Endothelial cell of hepatic sinusoid (primary cell): ENCODE results near the gene PRODH.
"Not testable (repeated sequence)": the region's sequence is repeated elsewhere in the genome, so short reads cannot be mapped to it uniquely, and the experiment has no call there.

Experiments
- in situ Hi-C: cut with HindIII; loops from 2 replicates; pipeline ENCODE4 v1.10.0; 2017; ENCODE audit warnings: low sequenced_read_pairs

PRODH gene, protein sequence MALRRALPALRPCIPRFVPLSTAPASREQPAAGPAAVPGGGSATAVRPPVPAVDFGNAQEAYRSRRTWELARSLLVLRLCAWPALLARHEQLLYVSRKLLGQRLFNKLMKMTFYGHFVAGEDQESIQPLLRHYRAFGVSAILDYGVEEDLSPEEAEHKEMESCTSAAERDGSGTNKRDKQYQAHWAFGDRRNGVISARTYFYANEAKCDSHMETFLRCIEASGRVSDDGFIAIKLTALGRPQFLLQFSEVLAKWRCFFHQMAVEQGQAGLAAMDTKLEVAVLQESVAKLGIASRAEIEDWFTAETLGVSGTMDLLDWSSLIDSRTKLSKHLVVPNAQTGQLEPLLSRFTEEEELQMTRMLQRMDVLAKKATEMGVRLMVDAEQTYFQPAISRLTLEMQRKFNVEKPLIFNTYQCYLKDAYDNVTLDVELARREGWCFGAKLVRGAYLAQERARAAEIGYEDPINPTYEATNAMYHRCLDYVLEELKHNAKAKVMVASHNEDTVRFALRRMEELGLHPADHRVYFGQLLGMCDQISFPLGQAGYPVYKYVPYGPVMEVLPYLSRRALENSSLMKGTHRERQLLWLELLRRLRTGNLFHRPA

GRCh38 chr22:18935889-18936529, at the start of gene PRODH:
Gene PRODH (minus strand): TSS chr22:18936293. CDS start chr22:18936287, 6 bp downstream.
- in situ Hi-C loops: no loop called here

DNA sequence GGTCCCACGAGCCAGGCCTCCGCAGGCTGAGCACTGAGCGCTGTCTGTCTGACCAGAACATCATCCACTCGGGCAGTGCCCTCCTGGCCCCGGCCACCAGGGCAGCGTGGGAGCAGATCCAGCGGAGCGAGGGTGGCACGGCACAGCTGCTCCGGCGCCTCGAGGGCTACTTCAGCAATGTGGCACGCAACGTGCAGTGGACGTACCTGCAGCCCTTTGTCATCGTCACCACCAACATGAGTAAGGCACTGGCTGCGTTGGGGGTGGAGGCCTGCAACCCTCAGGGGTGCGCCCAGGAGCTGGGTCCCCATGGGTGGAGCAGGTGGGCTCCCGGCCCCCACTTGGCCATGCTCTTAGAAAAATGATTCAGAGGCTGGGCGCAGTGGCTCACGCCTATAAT, 49.7 kb upstream of the PRODH start:
- in situ Hi-C loops: no loop called here

DNA sequence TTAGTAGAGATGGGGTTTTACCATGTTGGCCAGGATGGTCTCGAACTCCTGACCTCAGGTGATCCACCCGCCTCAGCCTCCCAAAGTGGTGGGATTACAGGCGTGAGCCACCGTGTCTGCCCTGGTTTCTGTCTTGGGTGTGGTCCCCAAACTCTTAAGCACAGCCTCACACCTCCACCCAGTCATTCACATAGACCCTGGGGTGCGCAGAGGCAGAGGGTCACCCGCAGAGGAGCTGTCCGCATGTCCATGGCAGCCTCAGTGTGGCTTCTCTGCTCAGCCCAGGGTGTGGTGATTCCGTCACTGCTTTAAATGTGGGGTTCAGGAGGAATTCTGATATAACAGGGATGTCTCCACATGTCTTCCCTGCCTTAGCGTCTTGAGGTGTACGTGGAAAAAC, 48.5 kb upstream of the PRODH start:
- in situ Hi-C loops: no loop called here

DNA sequence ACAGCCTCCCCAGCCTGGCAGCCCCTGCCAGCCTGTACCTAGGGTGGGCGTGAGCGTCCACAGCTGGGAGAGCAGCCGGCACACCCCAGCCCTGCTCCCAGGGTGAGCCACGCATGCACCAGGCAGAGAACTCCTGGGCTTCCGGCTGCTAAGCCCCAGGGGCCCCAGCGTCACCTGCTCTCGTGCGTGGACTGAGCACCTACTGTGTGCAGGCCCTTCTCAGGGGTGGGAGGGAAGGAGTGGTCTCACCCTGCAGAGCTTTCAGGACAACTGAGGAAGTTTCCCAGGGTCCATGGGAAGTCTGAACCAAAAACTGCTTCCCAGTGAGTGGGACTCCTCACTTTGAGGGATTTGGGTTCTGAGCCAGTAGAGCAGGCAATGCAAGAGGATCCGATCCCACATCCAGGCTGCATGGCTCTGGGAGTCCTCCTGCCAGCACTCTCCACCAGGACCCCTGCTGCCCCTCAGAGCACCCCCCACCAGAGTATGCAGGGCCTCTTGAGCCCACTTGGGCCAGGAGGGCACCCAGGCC, 47.1 kb upstream of the PRODH start:
- in situ Hi-C loops: no loop called here

DNA sequence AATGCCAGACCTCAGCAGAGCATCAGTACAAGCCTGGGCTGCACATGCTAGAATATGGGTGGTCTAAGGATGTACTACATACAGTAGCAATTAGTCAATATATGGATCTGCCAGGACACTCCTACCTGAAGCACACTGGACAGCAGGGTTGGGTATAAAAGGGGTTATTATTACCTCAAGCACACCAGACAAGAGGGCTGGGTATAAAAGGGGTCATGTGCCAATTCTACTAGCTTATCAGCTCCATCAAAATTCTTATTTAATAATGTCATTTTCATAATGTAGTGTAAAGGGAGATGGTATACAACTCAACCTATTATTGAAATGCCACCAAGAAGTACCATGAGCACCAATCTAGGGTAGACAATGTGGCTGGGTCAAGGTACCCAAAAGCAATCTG, 44.7 kb upstream of the PRODH start:
- in situ Hi-C loops: no loop called here

GRCh38 chr22:18979957-18980356, 43.9 kb upstream of the PRODH start:
- in situ Hi-C loops: no loop called here

DNA sequence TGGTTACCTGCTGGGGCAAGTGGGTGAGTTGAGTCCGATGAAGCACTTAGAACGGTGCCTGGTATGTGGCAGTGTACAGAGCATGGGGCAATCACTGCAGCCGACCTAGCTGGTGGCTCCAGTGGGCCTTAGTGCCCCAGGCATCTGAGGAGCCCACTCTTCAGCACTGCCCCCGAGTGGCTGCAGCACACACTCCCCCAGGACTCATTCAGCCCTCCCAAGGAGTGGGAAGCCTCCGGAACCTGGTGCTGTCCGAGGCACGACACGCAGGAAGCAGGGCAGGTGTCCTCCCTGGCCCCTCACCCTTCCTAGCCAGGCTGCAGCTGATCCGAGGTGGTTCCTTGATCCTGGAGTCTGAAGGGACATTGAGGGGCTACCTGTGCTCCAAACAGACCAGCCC, 42.4 kb upstream of the PRODH start:
- in situ Hi-C loops: no loop called here

DNA sequence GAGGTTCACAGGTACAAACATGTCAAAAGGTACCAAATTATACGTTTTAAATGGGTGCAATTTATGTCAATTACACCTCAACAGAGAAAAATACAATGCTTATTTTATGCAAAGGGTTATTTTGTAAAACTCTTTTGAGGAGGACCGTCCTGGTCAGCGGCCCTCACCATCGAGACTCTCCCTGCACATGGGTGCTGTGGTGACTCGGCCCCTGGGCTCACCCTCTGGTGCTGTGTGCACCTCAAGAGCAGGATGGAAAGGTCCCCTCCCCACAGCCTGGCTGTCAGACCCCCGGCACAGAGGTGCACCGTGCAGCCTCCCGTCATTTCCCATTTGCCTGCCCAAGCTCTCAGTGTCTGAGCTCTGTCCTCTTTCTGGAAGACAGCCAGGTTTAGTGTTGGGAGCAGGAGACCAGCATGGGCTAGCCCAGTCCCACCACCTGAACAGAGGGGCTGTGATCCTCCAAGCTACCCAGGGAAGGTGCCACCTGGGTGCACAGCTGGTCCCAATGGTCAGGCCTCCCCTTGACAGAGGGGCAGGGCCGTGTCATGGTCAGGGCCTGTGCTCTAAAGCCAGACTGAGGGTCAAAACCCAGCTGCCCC, 41.8 kb upstream of the PRODH start:
- in situ Hi-C loops: no loop called here

GRCh38 chr22:18976197-18976751, 40.2 kb upstream of the PRODH start:
- in situ Hi-C loops: no loop called here

- in situ Hi-C loops: no loop called here
These were observed 39.5 kb upstream of the PRODH start for GRCh38 chr22:18975434-18976196.

DNA sequence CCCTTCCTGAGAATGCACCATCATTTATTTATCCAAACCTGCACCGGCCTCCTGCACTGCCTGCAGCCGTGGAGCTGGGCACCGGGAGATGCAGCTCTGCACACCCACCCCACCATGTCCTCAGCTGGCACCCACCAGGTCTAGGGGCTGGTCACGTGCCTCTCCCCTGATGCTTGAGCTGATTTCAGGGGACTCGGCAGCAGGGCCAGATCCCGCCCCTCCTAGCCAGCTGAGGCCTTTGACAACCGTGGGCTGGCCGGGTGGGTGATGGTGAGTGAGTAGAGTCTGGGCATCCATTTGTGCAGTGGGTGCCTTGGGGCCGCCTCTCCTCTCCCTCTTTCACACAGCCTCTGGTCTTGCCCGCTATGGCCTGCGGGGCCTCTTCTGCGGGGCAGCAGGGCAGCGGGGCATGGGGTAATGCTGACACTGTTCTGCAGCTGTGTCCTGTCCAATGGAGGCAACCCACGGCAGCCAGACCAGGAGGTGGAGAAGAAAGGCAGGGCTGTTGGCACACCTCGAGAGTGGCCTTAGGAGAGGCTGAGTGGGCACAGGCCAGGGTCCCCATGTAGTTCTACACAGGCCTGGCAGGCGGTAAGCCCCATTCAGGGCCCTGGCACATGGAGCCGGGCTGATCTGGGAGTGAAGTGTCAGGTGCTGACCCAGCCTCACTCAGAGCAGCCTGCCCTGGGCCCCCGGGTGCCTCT, 38.5 kb upstream of the PRODH start:
- in situ Hi-C loops: no loop called here

DNA sequence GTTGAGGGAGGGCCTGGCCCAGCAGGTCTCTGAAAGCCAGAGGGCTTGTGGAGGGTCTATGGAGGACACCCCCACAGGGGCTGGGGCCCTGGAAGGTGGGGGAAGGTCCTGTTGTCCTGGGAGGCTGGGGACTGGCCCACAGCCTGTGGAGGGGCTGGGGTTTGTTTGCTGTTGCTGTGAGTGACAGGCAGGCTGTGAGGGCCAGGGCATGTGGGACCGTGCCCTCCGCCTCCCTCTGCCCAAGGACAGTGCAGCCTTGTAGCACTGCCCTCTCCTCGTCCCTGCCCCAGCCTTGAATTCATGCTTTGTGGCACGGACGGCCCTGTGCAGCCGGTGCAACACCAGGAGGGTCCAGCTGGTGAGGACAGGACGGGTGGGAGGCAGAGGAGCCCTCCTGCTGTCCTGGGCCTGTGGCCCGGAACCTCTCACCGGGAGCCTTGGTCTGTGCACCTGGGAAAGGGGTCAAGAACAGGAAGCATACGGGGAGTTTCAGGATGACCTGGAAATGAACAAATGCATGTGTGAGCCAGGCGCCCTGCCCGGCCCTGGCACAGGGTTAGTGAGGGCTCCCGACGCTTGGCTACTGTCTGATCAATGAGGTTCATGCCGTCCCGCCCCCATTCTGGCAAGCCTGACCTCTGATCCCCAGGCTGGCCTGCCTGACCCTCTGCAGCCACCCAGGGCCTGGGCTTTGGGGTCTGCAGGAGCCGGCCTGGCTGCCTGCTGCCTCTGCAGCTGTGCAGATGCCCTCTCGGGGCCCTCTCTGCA, 37.4 kb upstream of the PRODH start:
- in situ Hi-C loops: no loop called here

DNA sequence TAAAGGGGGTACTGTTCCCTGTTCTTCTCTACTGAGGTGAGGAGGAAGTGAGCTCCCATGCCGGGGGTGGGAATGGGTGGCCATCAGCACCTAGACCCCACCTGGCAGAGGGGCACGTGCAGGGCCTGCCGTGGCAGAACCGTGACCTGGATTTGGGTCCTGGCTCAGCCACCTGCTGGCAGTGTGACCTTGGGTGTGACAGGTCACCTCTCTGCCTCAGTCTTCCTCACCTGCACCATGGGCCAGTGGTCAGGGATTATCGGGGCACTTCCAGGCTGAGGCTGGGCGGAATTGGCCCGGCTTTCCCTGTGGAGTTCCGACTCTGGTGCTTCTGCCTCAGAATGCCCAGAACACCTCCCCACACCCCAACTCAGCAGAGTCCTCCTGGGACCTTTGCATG, 36.5 kb upstream of the PRODH start:
- in situ Hi-C loops: not testable (repeated sequence)

DNA sequence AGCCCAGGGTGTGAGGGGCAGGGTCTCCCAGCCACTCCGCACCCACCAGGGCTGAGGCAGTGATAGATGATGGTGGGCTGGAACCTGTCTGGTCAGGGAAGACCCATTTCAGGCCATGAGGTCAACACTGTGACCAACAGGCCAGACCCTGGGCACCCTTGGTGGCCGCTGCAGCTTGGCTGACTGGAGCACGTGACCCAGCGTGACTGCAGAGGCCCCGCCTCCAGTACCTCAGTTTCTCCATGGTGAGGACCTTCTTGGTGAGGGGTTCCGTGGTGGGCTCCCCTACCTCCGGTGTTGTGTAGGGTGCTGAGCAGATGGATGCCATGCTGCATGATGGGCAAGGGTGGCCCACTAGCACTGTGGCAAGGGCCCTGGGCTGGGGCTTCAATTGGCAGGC, 35.9 kb upstream of the PRODH start:
- in situ Hi-C loops: not testable (repeated sequence)

DNA sequence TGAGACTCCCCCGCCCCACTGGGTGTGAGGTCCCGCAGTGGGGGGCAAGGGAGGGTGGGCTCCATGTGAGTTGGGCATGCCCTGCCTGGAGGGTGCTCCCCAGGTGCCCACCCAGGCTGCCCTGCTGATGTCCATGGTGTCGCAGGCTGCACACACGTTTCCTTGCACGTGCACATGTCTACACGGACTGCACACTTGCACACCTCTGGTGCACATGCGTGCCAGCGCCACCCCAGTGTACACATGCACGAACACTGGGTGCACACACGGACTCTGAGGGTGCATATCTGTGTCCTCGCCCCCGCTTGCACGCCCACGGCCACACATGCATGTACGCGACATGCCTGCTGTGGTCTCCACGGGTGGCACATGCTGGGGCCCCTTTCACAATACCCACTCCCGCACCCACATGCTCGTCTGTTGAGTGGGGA, 35.2 kb upstream of the PRODH start:
- in situ Hi-C loops: no loop called here

GRCh38 chr22:18970948-18971315, 34.8 kb upstream of the PRODH start:
- in situ Hi-C loops: no loop called here

- in situ Hi-C loops: no loop called here
These were observed 34.3 kb upstream of the PRODH start for GRCh38 chr22:18970176-18970947.
